Lower lobe of right lung (tissue), 2 donors: ENCODE results near the gene DYNLT3. TPM values are rescaled to one million over a fixed set of nuclear protein-coding genes. Genes with fewer than 3 reads are reported as not detected.

Source experiments
- ATAC-seq, 2 donors: fragments of 200-7000 bp; cut with Tn5 transposase; one replicate each; pipeline ENCODE4 v1.9.1; 2020 to 2022; ENCODE audit warnings: mild to moderate bottlenecking in 2 of 2, moderate library complexity in 2 of 2
- DNase-seq: peaks from one replicate; pipeline ENCODE4 v3.0.0-alpha.2; 2020
- H3K27ac ChIP-seq: fragments of 200-600 bp; one replicate; pipeline ENCODE4 v1.8.0; 2022
- H3K27me3 ChIP-seq: fragments of 200-600 bp; one replicate; pipeline ENCODE4 v1.8.0; 2022; ENCODE audit warnings: low read depth
- H3K36me3 ChIP-seq: fragments of 200-600 bp; one replicate; pipeline ENCODE4 v1.8.0; 2022; ENCODE audit warnings: mild to moderate bottlenecking
- H3K4me1 ChIP-seq: fragments of 200-600 bp; one replicate; pipeline ENCODE4 v1.8.0; 2022
- H3K4me3 ChIP-seq: fragments of 200-600 bp; one replicate; pipeline ENCODE4 v1.8.0; 2022; ENCODE audit warnings: mild to moderate bottlenecking
- H3K9me3 ChIP-seq: fragments of 200-600 bp; one replicate; pipeline ENCODE4 v1.8.0; 2022
- CTCF ChIP-seq: fragments of 200-600 bp; IDR thresholded peaks from one replicate; pipeline ENCODE4 v1.8.0; 2022; ENCODE audit warnings: antibody characterized with exemption, mild to moderate bottlenecking
- intact Hi-C: fragments of 100-400 bp; cut with DNase I; formaldehyde crosslinking; loops from one replicate; pipeline ENCODE4 v1.11.0; 2022
- total RNA-seq: library from RNA; stranded (reverse); fragmentation: NEBNext Ultra II Directional; extraction: Animal tissue kit (Norgen Biotek cat#: 25700); gene quantifications from one replicate; pipeline ENCODE4 v1.2.1, GENCODE V29; 2021
- donor health status: DM: no; HTN: yes; CAD: no; lungs with severe emphysema.

DYNLT3 gene
- total RNA-seq, 1 donor from 2014 or later: 27.2 TPM

DNA sequence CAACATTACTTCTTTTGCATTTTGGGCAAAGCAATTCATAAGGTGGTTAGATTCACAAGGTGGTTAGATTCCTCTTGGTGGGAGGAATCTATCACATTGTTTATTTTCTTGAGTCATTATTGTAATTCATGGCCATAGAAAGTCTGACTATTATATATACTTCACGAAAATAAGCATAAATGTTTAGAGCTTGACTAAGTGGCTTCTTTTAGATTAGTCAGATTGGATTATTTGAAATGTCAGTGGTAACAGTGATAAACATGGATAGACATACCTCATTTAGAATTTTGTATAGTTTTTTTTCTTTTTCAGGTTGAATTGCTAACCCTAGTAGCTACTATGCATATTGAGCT lies 24.9 kb upstream of the DYNLT3 start:
- ATAC-seq (no peak), DNase-seq (no peak)
- no peaks in the 10 kb centered on the region for H3K4me1 ChIP-seq
- H3K27ac ChIP-seq: no peak overlapping the region
- H3K4me3 ChIP-seq: no peak overlapping the region
- H3K9me3 ChIP-seq: no peaks in the 10 kb centered on the region
- no peak for TF ChIP-seq CTCF
- no peaks in the 10 kb centered on the region for H3K36me3 ChIP-seq
- intact Hi-C loops: no loop called here
- no peaks in the 10 kb centered on the region for H3K27me3 ChIP-seq

DNA sequence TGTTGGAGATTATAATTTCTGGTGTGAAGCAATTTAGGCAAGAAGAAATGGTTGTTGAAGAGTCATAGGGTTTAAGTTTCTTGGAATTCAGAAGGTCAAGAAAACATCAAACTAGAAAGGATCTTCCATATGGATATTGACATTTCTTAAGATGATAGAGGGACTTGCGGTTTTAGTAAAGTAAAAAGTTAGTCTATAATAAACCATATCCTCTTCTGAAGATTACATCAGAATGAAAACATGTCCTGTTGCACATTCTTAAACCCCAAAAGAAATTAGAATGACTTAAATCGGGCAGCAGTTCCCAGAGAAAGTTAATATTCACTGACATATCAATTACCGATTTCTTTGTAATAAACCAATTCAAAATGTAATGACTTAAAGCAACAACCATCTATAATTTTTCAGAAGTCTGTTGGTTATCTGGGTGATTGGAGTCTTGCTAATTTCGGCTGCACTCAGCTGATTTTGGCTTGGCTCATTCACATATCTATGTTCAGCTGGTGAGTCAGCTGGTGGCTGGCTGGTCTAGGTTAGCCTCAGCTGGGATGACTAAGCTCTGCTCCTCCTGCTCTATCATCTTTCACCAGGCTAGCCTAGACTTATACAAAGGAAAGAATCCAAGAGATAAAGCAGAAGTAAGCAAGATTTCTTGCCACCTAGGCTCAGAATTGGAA lies 24.4 kb upstream of the DYNLT3 start:
- Histone ChIP-seq H3K9me3 (no peaks in the 10 kb centered on the region), H3K4me3 (no peak overlapping the region), H3K27me3 (no peaks in the 10 kb centered on the region), H3K27ac (no peak overlapping the region), H3K4me1 (no peaks in the 10 kb centered on the region), H3K36me3 (no peaks in the 10 kb centered on the region)
- ATAC-seq (no peak), DNase-seq (no peak)
- intact Hi-C loops: no loop called here
- TF ChIP-seq CTCF: no peak

GRCh38 chrX:37867536-37868153 lies 20.3 kb upstream of the DYNLT3 start:
- intact Hi-C loops: no loop called here
- TF ChIP-seq CTCF: no peak
- Histone ChIP-seq H3K4me1 (no peaks in the 10 kb centered on the region), H3K27me3 (no peaks in the 10 kb centered on the region), H3K4me3 (no peak overlapping the region), H3K9me3 (no peaks in the 10 kb centered on the region), H3K27ac (no peak overlapping the region), H3K36me3 (no peaks in the 10 kb centered on the region)
- DNase-seq (no peak), ATAC-seq (no peak)

DNA sequence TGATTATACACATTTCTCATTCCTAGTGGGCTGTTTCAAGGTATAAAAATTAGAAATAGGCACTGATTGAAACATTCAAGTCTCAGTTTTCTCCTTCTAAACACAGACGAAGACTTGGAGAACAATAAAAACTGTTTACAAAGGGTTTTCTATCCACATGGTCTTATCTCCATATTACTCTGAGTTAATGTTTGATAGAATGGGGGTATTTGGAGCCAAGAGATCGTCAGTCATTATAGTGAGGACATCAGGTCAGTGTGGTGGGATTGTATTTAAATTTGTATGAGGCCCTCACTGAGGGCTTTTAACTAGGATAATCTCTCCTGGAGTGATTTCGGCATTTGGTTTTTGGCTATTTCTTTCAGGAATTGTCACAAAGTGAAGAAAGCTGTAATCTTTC lies 16.4 kb upstream of the DYNLT3 start:
- no peaks in the 10 kb centered on the region for H3K9me3 ChIP-seq
- no peak for ATAC-seq
- no peak overlapping the region for H3K27ac ChIP-seq
- DNase-seq: no peak
- intact Hi-C loops: no loop called here
- no peak for TF ChIP-seq CTCF
- H3K4me1 ChIP-seq: no peaks in the 10 kb centered on the region
- H3K4me3 ChIP-seq: no peak overlapping the region
- H3K36me3 ChIP-seq: no peaks in the 10 kb centered on the region
- H3K27me3 ChIP-seq: no peaks in the 10 kb centered on the region

- Histone ChIP-seq H3K4me1 (no peaks in the 10 kb centered on the region), H3K36me3 (no peaks in the 10 kb centered on the region), H3K9me3 (no peaks in the 10 kb centered on the region), H3K27ac (no peak overlapping the region), H3K27me3 (no peaks in the 10 kb centered on the region), H3K4me3 (no peak overlapping the region)
- no peak for DNase-seq
- intact Hi-C loops: no loop called here
- no peak for TF ChIP-seq CTCF
- ATAC-seq: no peak
These were observed 15.5 kb upstream of the DYNLT3 start for GRCh38 chrX:37862851-37863250.
